IMR-90 (cell line): ENCODE results near the gene SPPL2B. TPM values are rescaled to one million over a fixed set of nuclear protein-coding genes. Genes with fewer than 3 reads are reported as not detected.

Experiments
- ATAC-seq: fragments of 200-7000 bp; cut with Tn5 transposase; 2 replicates; pipeline ENCODE4 v1.9.1; 2020; ENCODE audit warnings: low read depth, mild to moderate bottlenecking, moderate library complexity
- BruUV-seq: library from RNA; stranded (reverse); fragments of 400-500 nt; replicated peaks from 2 replicates; lab custom pipeline; 2021; lab: Mats Ljungman, UMichigan
- CTCF ChIA-PET: fragments of 300-600 bp; formaldehyde crosslinking; extraction: SDS; loops from one replicate; lab custom pipeline; 2021; ENCODE audit warnings: antibody characterized with exemption; lab: Yijun Ruan, JAX
- POLR2A ChIA-PET: fragments of 300-600 bp; sonication (Branson Sonifier 250); formaldehyde crosslinking; loops from one replicate; lab custom pipeline; 2022; ENCODE audit warnings: antibody characterized with exemption; ENCODE audit not compliant: unreplicated experiment; lab: Charles Lee
- DNase-seq: peaks from one replicate; pipeline ENCODE4 v3.0.0; 2013
- H2AFZ ChIP-seq: replicated peaks from 2 replicates; pipeline ENCODE3; 2013; ENCODE audit warnings: low read length, mild to moderate bottlenecking; ENCODE audit not compliant: poor library complexity
- H2AK5ac ChIP-seq: 2 replicates; pipeline ENCODE4 v1.6.1; 2013; ENCODE audit warnings: low read depth, low read length, inconsistent platforms
- H2AK9ac ChIP-seq: replicated peaks from 2 replicates; pipeline ENCODE3; 2013; ENCODE audit warnings: mild to moderate bottlenecking, low read depth, low read length, moderate library complexity; ENCODE audit not compliant: poor library complexity
- H2BK120ac ChIP-seq: 2 replicates; pipeline ENCODE4 v1.6.1; 2013; ENCODE audit warnings: low read depth, low read length, inconsistent platforms
- H2BK15ac ChIP-seq: 3 replicates; pipeline ENCODE4 v1.6.1; 2013; ENCODE audit warnings: low read depth, low read length, inconsistent platforms
- H2BK20ac ChIP-seq: 2 replicates; pipeline ENCODE4 v1.6.1; 2013; ENCODE audit warnings: low read depth, mild to moderate bottlenecking, inconsistent platforms, low read length, moderate library complexity
- H2BK5ac ChIP-seq: 2 replicates; pipeline ENCODE4 v1.6.1; 2013; ENCODE audit warnings: mild to moderate bottlenecking, low read depth, low read length, inconsistent platforms; ENCODE audit not compliant: poor library complexity, severe bottlenecking
- H3K14ac ChIP-seq: replicated peaks from 2 replicates; pipeline ENCODE4 v1.6.1; 2013; ENCODE audit warnings: low read depth, low read length, inconsistent platforms
- H3K18ac ChIP-seq: 2 replicates; pipeline ENCODE4 v1.6.1; 2013; ENCODE audit warnings: low read depth, low read length, control low read depth
- H3K23ac ChIP-seq: 2 replicates; pipeline ENCODE4 v1.6.1; 2013; ENCODE audit warnings: low read depth, low read length, inconsistent platforms
- H3K27ac ChIP-seq: 2 replicates; pipeline ENCODE4 v1.5.1; 2013; ENCODE audit warnings: mild to moderate bottlenecking, control low read depth, low read length; ENCODE audit not compliant: insufficient read depth
- H3K27me3 ChIP-seq: 2 replicates; pipeline ENCODE4 v1.6.1; 2013; ENCODE audit warnings: low read length; ENCODE audit not compliant: control insufficient read depth, insufficient read depth
- H3K36me3 ChIP-seq: 2 replicates; pipeline ENCODE4 v1.6.1; 2013; ENCODE audit warnings: low read length, mixed read lengths; ENCODE audit not compliant: control insufficient read depth, insufficient read depth
- H3K4ac ChIP-seq: 2 replicates; pipeline ENCODE4 v1.6.1; 2013; ENCODE audit warnings: low read depth, low read length, inconsistent platforms
- H3K4me1 ChIP-seq: 2 replicates; pipeline ENCODE4 v1.6.1; 2013; ENCODE audit warnings: low read length, mixed read lengths; ENCODE audit not compliant: control insufficient read depth, insufficient read depth
- H3K4me2 ChIP-seq: 2 replicates; pipeline ENCODE4 v1.6.1; 2013; ENCODE audit warnings: low read depth, mild to moderate bottlenecking, control low read depth, low read length, moderate library complexity
- H3K4me3 ChIP-seq: 2 replicates; pipeline ENCODE4 v1.5.1; 2013; ENCODE audit warnings: low read depth, mild to moderate bottlenecking, control low read depth, low read length, moderate library complexity; ENCODE audit not compliant: insufficient read depth
- H3K56ac ChIP-seq: 2 replicates; pipeline ENCODE4 v1.6.1; 2013; ENCODE audit warnings: low read length, inconsistent platforms; ENCODE audit not compliant: insufficient read depth; ENCODE audit errors: extremely low read depth
- H3K79me1 ChIP-seq, 2 experiments: 2 replicates each; pipeline ENCODE4 v1.6.1; 2013; ENCODE audit warnings: low read length in 2 of 2, inconsistent platforms in 1 of 2, low read depth in 1 of 2
- H3K9ac ChIP-seq: 2 replicates; pipeline ENCODE4 v1.6.1; 2013; ENCODE audit warnings: low read depth, low read length, control low read depth
- H3K9me1 ChIP-seq: 2 replicates; pipeline ENCODE4 v1.6.1; 2013; ENCODE audit warnings: low read length, inconsistent platforms; ENCODE audit not compliant: insufficient read depth
- H3K9me3 ChIP-seq: 2 replicates; pipeline ENCODE4 v1.6.1; 2013; ENCODE audit warnings: low read length; ENCODE audit not compliant: control insufficient read depth, insufficient read depth
- H4K20me1 ChIP-seq: 2 replicates; pipeline ENCODE4 v1.6.1; 2013; ENCODE audit warnings: low read length, inconsistent platforms; ENCODE audit not compliant: insufficient read depth
- H4K5ac ChIP-seq: 2 replicates; pipeline ENCODE4 v1.6.1; 2013; ENCODE audit warnings: mild to moderate bottlenecking, low read depth, low read length, control low read depth
- H4K8ac ChIP-seq, 2 experiments: 2 replicates each; pipeline ENCODE4 v1.6.1; 2013; ENCODE audit warnings: low read depth in 2 of 2, low read length in 2 of 2, control low read depth in 1 of 2, inconsistent platforms in 1 of 2
- H4K91ac ChIP-seq: 2 replicates; pipeline ENCODE4 v1.6.1; 2013; ENCODE audit warnings: low read depth, low read length, inconsistent platforms; ENCODE audit not compliant: insufficient read depth
- CHD1 ChIP-seq: IDR thresholded peaks from 2 replicates; pipeline ENCODE4 v1.6.1; 2012; ENCODE audit warnings: low read depth, low read length, improper control_type of control experiment
- MAFK ChIP-seq: IDR thresholded peaks from 2 replicates; pipeline ENCODE4 v1.6.1; 2012; ENCODE audit warnings: low read depth, low read length, improper control_type of control experiment
- MXI1 ChIP-seq: IDR thresholded peaks from 2 replicates; pipeline ENCODE4 v1.6.1; 2012; ENCODE audit warnings: low read depth, mild to moderate bottlenecking, low read length, moderate library complexity, borderline replicate concordance
- RFX5 ChIP-seq: IDR thresholded peaks from 2 replicates; pipeline ENCODE4 v1.8.0; 2012; ENCODE audit warnings: low read depth, mild to moderate bottlenecking, low read length, moderate library complexity
- SMC3 ChIP-seq: fragments of 150-350 bp; IDR thresholded peaks from 2 replicates; pipeline ENCODE4 v1.6.1; 2016; ENCODE audit warnings: low read depth, mild to moderate bottlenecking, antibody characterized with exemption, low read length, moderate library complexity
- WGBS, 2 experiments: methylation state at CpG; one replicate each; pipeline versions ENCODE4 v1.1.5 to v1.1.7; 2013; ENCODE audit warnings: missing lambda C conversion rate in 2 of 2; ENCODE audit not compliant: insufficient read length in 1 of 2; ENCODE audit errors: extremely low coverage in 2 of 2; 5-methylcytosine and 5-hydroxymethylcytosine counted together
- dilution Hi-C: fragments of 300-500 bp; cut with HindIII; formaldehyde crosslinking; loops from one replicate; pipeline ENCODE4 v1.14.3; 2018; ENCODE audit warnings: low sequenced_read_pairs; ENCODE audit not compliant: unreplicated experiment
- in situ Hi-C: fragments of 300-500 bp; cut with MboI; formaldehyde crosslinking; loops from 3 replicates; pipeline ENCODE4 v1.14.3; 2019; ENCODE audit warnings: low sequenced_read_pairs, inconsistent platforms, mixed read lengths
- intact Hi-C: fragments of 100-400 bp; cut with micrococcal nuclease; formaldehyde crosslinking; loops from 2 replicates; pipeline ENCODE4 v1.10.0; 2022
- polyA plus RNA-seq, 3 experiments: library from polyadenylated mRNA; depleted of rRNA; stranded (reverse); fragments of >200 nt; gene quantifications; 2 replicates each; pipeline ENCODE4 v1.2.3, GENCODE V29; 2012; ENCODE audit warnings: low replicate concordance in 1 of 3
- total RNA-seq: library from RNA; depleted of rRNA; stranded (reverse); fragments of >200 nt; gene quantifications from 2 replicates; pipeline ENCODE4 v1.2.3, GENCODE V29; 2012

SPPL2B gene
- total and polyA plus RNA-seq, 2 of the 4 experiments (the other 2 are of a cell fraction): 3.4 to 45.7 TPM

DNA sequence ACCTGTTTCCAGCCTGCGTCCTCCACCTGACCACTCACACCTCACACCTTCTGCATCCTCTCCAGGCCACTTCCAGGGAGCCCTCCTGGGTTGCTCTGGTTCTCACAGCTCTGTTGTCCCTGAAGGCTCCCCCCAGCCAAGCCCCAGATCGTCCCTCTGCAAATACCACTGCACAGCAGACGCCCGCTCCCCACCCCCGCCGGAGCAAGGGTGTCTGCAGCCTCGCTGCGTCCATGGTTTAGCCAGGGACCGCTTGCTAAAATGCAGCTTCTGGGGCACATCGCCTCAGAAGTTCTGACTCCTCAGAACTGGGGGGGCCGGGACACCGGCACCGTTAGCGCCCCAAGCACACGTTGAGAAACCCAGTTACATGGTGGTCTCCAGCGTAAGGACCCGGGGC is 21.5 kb upstream of the SPPL2B start:
- 43% methylated on average over 11 of the region's 17 CpGs; no CpG with 5 or more reads in 1 of the 2 experiments for WGBS, 2 experiments
- Histone ChIP-seq H3K9ac (no peak overlapping the region), H3K23ac (no peak overlapping the region), H2BK20ac (no peak overlapping the region), H4K8ac (no peak overlapping the region), H3K27me3 (peaks cover 56% of the 10 kb centered on the region), H3K4me3 (no peak overlapping the region), H4K91ac (no peak overlapping the region), H4K5ac (no peak overlapping the region), H3K18ac (no peak overlapping the region), H2AFZ (no peak overlapping the region), H3K56ac (no peak overlapping the region), H3K9me1 (no peaks in the 10 kb centered on the region), H2AK9ac (no peak overlapping the region), H4K20me1 (0 out of 2 replicates have a peak, but pooled peaks cover 8% of the 10 kb centered on the region), H2BK15ac (no peak overlapping the region), H2BK120ac (no peak overlapping the region), H3K4me1 (peaks cover 8% of the 10 kb centered on the region; the same call in 1 of the 2 replicates), H3K4me2 (no peak overlapping the region), H3K9me3 (no peaks in the 10 kb centered on the region; the same call in 1 of the 2 replicates), H3K36me3 (no peaks in the 10 kb centered on the region), H2BK5ac (no peak overlapping the region), H3K79me1 (no peaks in the 10 kb centered on the region), H3K4ac (no peak overlapping the region), H3K27ac (no peak overlapping the region), H2AK5ac (no peak overlapping the region), H3K14ac (no peak overlapping the region)
- in situ Hi-C loops: no loop called here
- intact Hi-C loops: no loop called here
- dilution Hi-C loops: no loop called here
- ATAC-seq (no peak), DNase-seq (no peak)
- no TSS peak for BruUV-seq
- POLR2A ChIA-PET: no interaction called here
- TF ChIP-seq SMC3 (no peak), RFX5 (no peak), MXI1 (no peak), CHD1 (no peak), MAFK (no peak)
- CTCF ChIA-PET: no interaction called here
